ENCODE measurements around the gene TMEM255B.

Gene TMEM255B

GRCh38 chr13:113774177-113775107 is 15.4 kb downstream of the TMEM255B start:
- no peak for DNase-seq (ENCODE audit: extremely low spot score)
- TF ChIP-seq CTCF (IDR thresholded peaks at IDR 0.05; ENCODE audit: control extremely low read depth, extremely low read depth, low read depth, missing control alignments), result no peak
- ChIA-PET POLR2A (no interaction called here), CTCF (no interaction called here)

GRCh38 chr13:113775451-113776145 is 16.6 kb downstream of the TMEM255B start:
- no peak for TF ChIP-seq CTCF (IDR thresholded peaks at IDR 0.05; ENCODE audit: control extremely low read depth, extremely low read depth, low read depth, missing control alignments)
- CTCF ChIA-PET, result no interaction called here
- no peak for DNase-seq (ENCODE audit: extremely low spot score)

GRCh38 chr13:113776231-113777125 is 17.5 kb downstream of the TMEM255B start:
- no peak for TF ChIP-seq CTCF (IDR thresholded peaks at IDR 0.05; ENCODE audit: control extremely low read depth, extremely low read depth, low read depth, missing control alignments)
- no peak for DNase-seq (ENCODE audit: extremely low spot score)
- CTCF ChIA-PET, result interaction anchor here (1.5 kb wide), 1 partner anchor 61 kb away, joined by 3 read pairs; no protein-coding TSS in a partner anchor
- POLR2A ChIA-PET, result no interaction called here

More at GRCh38 chr13:113775451-113776145, 16.6 kb downstream of the TMEM255B start:
- POLR2A ChIA-PET, result no interaction called here

- POLR2A ChIA-PET, result no interaction called here
- no peak for TF ChIP-seq CTCF (IDR thresholded peaks at IDR 0.05; ENCODE audit: control extremely low read depth, extremely low read depth, low read depth, missing control alignments)
- DNase-seq (ENCODE audit: extremely low spot score), result no peak
- CTCF ChIA-PET, result interaction anchor here (1.5 kb wide), 1 partner anchor 60 kb away, joined by 3 read pairs; no protein-coding TSS in a partner anchor
Observed at GRCh38 chr13:113777311-113778260, 18.6 kb downstream of the TMEM255B start.

- ChIA-PET POLR2A (no interaction called here), CTCF (no interaction called here)
- no peak for TF ChIP-seq CTCF (IDR thresholded peaks at IDR 0.05; ENCODE audit: control extremely low read depth, extremely low read depth, low read depth, missing control alignments)
- no peak for DNase-seq (ENCODE audit: extremely low spot score)
Observed at GRCh38 chr13:113781571-113781970, 22.5 kb downstream of the TMEM255B start.
